GM21526 (cell line): ENCODE data around the gene MRPS15.
"Not testable (repeated sequence)": the region's sequence is repeated elsewhere in the genome, so short reads cannot be mapped to it uniquely, and the experiment has no call there.

Experiments
- ATAC-seq: cut with Tn5 transposase; IDR thresholded peaks from one replicate; pipeline ENCODE4 v1.9.1; 2021; ENCODE audit warnings: moderate library complexity; ENCODE audit not compliant: unreplicated experiment, low FRiP score

MRPS15 gene

DNA sequence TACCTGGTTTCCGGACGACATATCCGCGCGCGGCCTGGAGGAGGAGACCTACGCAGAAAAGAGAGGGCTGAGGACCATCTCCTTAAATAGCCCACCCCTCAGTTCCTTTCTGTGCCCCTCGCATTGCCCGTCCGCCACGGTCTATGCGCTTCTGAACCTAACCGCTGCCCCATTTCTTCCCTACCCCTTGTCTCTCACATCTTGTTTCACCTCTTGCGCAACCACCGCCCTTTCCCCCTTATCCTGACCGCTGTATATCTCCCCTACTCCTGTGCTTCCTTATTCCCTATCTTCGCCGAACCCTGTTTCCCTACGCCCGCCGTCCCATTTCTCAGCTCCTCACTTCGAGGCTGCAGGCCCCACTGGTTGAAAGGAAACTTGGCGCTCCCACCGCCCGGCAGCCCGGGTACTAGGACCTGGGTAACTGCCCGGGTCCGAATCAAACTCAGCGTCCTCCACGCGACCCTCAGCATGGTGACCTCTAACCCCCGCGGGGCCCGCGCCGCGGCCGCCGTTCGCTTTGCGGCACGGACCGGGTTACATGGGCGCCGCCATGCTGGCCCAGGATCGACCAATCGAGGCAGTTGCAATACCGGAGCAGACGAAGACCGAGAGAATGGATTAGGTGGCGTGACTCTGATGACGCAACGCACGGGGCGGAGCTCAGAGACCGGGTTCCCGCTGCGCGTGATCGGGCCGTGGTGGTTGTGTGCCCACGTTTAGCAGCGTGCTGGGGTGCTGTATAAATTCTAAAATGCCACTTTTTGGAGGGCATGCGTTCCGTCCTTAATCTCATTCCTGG lies at the start of gene MRPS15:
MRPS15 (minus strand) TSS at position 582 of the 802 bp plus-strand sequence; CDS start at position 473, 109 bp downstream.
- ATAC-seq = peak; percentile 78

- ATAC-seq = no peak
Observed at GRCh38 chr1:36512842-36513241, 48.7 kb upstream of the MRPS15 start.

DNA sequence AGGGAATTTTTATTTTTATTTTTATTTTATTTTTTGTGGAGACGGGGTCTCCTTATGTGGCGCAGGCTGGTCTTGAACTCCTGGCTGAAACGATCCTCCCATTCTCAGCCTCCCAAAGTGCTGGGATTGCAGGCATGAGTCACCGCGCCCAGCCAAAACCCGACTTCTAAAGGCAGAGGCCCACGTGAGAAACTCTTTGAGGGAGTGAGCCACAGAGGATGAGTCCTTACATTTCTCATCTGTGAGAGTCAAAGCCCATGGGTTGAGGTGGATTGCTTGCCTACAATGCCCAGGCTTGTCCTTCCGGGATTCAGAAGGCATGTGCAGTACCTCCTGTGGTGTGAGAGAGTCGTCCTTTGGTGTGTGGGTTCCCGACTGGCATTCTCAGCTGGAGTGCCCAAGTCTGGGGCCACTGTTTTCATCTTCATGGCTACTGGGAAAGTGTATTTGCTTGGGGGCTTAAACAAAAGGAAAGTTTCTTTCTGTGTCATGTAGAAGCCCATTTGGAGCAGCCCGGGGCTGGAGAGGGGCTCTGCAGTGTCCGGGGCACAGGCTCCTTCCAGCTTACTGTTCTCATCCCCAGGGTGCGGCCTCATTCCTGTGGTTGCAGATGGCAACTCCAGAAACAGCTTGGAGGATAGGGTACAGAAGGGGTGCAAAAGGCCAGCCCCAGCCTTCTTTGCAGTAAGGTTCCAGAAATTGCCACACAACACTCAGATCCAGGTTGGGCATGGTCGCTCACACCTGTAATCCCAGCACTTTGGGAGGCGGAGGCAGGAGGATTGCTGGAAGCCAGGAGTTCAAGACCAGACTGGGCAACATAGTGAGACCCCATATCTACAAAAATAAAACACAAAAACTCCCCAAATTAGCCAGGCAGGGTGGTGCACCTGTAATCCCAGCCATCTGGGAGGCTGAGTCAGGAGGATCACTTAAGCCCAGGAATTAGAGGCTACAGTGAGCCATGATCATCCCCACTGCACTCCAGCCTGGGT lies 47.9 kb upstream of the MRPS15 start:
- no peak for ATAC-seq

GRCh38 chr1:36511220-36511619 lies 47.0 kb upstream of the MRPS15 start:
- not testable (repeated sequence) for ATAC-seq

- no peak for ATAC-seq
Observed at GRCh38 chr1:36510418-36510817, 46.2 kb upstream of the MRPS15 start.

DNA sequence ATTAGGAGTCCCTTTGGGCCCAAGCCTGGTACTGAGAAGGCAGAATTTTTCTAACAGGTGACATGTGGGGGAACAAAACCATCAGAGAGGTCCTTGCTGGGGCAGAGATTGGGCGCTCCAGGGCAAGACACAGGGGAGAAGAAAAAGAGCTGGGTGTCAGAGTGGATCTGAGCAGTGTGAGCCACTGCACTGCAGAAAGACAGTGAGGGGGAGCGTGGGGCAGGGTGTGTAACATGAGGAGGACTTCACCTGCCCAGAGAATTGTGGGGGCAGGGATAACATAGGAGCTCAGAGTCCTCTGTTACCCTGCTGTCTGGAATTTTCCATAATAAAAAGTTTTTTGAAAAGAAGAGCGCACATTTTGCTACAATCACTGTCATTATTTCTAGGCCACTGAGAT lies 44.1 kb upstream of the MRPS15 start:
- ATAC-seq = no peak

- no peak for ATAC-seq
Observed at GRCh38 chr1:36506276-36506920, 42.2 kb upstream of the MRPS15 start.

DNA sequence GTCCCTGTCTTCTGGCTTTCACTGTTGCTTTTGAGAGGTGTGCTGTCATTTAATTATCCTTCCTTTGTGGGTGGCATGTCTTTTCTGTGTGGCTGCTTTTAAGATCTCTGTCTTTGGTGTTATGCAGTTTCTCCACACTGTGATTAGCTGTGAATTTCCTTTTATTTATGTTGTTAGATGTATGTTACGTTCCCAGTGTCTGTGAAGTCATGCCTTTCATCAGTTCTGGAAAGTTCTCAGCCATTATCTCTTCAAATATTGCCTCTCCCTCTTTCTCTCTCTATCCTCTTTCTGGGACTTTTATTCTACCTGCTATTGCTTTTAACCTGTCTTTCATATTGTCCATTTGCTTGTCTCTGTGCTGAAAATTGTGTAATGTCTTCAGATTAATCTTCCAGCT lies 39.5 kb upstream of the MRPS15 start:
- ATAC-seq = no peak

DNA sequence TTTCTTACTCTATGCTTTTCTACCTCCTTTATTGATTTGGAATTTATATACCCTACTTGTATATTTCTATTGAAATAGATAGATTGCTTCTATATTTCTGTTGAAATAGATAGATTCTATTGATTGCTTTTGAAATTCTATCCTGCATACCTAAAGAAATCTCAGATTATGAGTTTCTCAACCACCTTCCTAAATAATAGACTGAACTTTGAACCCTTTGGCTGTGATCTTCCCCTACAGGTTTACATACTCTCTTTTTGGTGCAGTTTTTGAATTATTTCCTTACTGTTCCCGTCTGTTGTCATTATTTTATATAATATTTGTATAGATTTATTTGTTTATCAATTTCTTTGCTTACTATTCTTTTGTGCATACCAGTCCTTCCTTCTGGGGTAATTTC lies 39.0 kb upstream of the MRPS15 start:
- ATAC-seq = no peak

DNA sequence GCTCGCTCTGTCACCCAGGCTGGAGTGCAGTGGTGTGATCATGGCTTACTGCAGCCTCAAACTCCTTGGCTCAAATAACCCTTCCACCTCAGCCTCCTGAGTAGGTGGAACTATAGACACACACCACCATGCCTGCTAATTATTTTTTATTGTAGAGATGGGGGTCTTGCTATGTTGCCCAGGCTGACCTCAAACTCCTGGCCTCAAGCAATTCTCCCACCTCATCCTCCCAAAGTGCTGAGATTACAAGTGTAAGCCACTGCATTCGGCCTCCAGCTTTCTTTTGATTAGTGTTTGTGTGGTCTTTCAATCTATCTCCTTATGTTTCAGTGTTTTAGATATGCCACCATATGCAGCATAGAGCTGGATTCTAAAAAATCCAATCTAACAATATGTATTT lies 38.4 kb upstream of the MRPS15 start:
- no peak for ATAC-seq

DNA sequence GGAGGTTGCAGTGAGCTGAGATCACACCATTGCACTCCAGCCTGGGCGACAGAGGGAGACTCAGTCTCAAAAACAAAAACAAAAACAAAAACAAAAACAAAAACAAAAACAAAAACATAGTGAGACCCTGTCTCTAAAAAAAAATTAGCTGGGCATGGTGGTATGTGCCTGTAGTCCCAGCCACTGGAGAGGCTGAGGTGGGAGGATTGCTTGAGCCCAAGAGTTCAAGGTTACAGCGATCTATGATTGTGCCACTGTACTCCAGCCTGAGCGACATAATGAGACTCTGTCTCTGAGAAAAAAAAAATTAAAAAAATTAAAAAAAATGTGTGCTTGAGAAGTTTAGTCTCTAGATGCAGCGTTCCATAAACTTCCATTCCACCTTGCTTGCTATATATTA lies 37.7 kb upstream of the MRPS15 start:
- ATAC-seq = not testable (repeated sequence)

GRCh38 chr1:36497207-36497606 lies 33.0 kb upstream of the MRPS15 start:
- ATAC-seq = no peak

DNA sequence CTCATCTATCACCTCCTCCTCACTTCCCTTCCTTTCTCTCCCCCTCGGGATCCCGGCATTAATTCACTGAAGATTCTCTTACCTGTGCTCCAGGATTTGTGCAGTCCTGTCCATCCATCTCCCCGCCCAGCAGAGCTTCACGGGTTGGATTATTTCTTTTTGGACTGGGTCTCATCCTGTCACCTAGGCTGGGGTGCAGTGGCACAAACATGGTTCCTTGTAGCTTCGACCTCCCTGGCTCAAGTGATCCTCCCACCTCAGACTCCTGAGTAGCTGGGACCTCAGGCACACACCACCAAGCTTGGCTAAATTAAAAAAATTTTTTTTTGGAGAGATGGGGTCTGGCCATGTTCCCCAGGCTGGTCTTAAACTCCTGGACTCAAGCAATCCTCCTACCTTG lies 30.8 kb upstream of the MRPS15 start:
- ATAC-seq = no peak

DNA sequence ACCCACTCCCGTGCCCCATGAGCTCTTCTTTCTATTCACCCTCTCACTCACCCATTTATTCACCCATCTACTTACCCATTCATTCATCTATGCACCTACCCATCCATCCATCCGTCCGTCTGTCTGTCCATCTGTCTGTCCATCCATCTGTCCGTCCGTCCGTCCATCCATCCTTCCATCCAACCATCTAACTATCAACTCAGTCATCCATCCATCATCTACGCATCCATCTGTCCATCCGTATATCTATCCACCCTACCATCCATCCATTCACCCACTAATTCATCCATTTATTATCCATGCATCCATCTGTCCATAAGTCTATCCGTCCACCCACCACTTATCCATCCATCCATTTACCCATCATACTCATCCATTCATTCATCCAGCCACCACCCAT lies 29.3 kb upstream of the MRPS15 start:
- no peak for ATAC-seq

DNA sequence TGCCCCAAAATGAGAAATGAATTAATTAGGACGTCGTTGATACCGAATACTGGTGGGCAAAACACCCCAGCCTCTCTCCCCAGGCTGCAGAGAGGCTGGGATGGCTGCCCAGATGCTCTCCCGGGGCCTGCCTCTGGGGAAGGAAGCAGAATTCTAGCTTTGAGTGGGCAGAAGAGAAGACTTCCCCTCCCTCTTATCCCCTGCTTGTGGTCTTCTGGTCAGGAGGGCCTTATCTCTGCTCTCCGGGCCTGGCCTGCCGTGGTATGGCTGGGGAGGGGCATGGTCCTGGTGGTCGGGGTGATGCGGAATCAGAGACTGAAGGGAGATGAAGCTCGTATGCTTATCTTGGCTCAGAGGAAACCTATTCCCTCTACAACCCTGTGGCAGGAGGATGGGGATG lies 28.3 kb upstream of the MRPS15 start:
- ATAC-seq = no peak

- ATAC-seq = not testable (repeated sequence)
Observed at GRCh38 chr1:36489258-36490051, 25.3 kb upstream of the MRPS15 start.

GRCh38 chr1:36487906-36488305 lies 23.7 kb upstream of the MRPS15 start:
- no peak for ATAC-seq

GRCh38 chr1:36487336-36487725 lies 23.1 kb upstream of the MRPS15 start:
- ATAC-seq = not testable (repeated sequence)

DNA sequence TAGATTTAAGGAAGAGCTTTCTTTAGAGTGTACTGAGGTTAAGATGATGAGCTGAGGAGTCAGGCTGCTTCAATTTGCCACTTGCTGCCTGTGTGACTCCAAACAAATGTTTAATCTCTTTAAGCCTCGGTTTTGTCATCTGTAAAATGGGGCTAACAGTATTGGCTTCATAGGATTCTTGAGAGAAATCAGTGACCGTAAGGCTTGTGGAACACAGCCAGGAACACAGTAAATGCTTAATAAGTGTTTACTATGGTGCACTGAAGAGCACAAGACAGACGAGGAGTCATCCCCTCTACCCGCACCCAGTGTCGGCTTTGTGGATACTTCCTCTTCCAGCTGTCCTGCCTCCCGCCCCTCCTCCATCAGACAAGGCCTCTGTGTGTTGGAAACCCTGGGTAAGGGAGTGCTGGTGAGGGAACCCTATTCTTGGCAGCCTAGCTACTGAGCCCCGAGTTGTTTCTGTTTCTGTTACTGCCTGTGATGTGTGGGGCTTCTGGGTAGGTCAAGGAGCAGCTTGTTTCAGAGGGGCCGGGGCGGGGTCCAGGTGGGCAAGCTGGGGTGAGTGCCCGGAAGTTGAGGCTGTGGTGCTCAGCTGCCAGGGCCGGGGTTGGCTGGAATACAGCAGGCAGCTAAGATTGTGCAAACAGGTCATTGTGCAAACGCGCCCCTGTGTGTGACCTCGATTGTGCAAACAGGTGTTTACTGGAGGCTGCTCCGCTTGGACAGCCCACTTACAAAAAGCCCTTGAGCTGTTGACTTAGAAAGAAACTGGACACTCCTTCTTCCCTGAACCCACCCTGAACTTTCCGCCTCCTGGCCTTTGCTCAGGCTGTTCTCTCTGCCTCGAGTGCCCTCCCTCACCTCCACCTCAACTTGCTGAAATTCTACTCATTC lies 22.5 kb upstream of the MRPS15 start:
- ATAC-seq = no peak
